Measurements from ENCODE around the gene DAO. TPM values are rescaled to one million over a fixed set of nuclear protein-coding genes. Genes with fewer than 3 reads are reported as not detected.
A peak's percentile ranks its signal among the peaks of the same experiment; 100 is the strongest.

Gene DAO
- total RNA-seq, 2 donors from 2014 or later: not detected

DNA sequence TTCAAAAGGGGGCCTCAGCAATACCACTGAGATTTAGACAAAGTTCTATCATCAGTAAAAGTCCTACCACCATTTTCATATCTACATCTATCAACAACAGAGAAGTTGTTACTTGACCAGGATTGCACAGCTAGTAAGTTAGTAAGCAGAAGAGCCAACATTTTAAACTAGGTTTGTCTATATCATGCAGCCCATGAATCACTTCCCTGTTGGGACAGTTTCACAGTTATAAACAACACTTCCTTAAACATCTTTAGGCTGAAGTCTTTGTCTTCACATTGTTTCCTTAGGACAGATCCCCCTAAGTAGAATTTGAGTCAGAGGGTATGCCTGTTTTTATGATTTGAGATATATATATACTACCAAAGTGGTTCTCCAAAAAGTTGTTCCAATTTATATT, 68.5 kb downstream of the DAO start:
- DNase-seq: no peak
- ATAC-seq: peak in 1 of 2 donors; percentile 18
- intact Hi-C loops (cut with DNase I): loop anchor here in 1 of 2 donors (10.0 kb wide), 1 partner anchor 84 kb away; no protein-coding TSS in a partner anchor

- ATAC-seq (no peak), DNase-seq (no peak)
- intact Hi-C loops (cut with DNase I): loop anchor here (5.0 to 10.0 kb wide), 4 partner anchors 85 to 383 kb away; no protein-coding TSS in a partner anchor
These were observed 70.1 kb downstream of the DAO start for GRCh38 chr12:108949976-108950375.

Small RNAs within 50 kb of the gene (microRNA-seq; reads per million reads assigned to microRNA genes)
- 0 reads per million in 2 donors for gene MIR619

Other genes with a start within 250 kb of the DAO start
- 10 to 100 TPM in 1 of 2 donors, 1 to 10 TPM in 1; 4.5 to 12.5 TPM for gene SELPLG, start 246.2 kb upstream of the DAO start, total RNA-seq
- 100 to 1,000 TPM in 1 of 2 donors, 10 to 100 TPM in 1; 95.0 to 109 TPM for gene CORO1C, start 148.6 kb upstream of the DAO start, total RNA-seq
- 10 to 100 TPM; 30.4 to 46.0 TPM for gene SSH1, start 22.5 kb upstream of the DAO start, total RNA-seq
- under 1 TPM; 0.10 to 0.12 TPM for gene SVOP, start 141.0 kb downstream of the DAO start, total RNA-seq
- 1 to 10 TPM; 7.7 to 9.5 TPM for gene USP30, start 172.5 kb downstream of the DAO start, total RNA-seq
- gene ALKBH2, start 213.4 kb downstream of the DAO start, total RNA-seq: 10 to 100 TPM in 1 of 2 donors, 1 to 10 TPM in 1; 8.5 to 12.0 TPM
- gene UNG, start 217.5 kb downstream of the DAO start, total RNA-seq: 10 to 100 TPM; 13.9 to 16.6 TPM
- gene ACACB, start 236.5 kb downstream of the DAO start, total RNA-seq: 100 to 1,000 TPM; 165 to 172 TPM

Data from left cardiac atrium (tissue), 4 donors.